GM19025 (cell line): ENCODE measurements around the gene HORMAD2.
"Not testable (repeated sequence)": the region's sequence is repeated elsewhere in the genome, so short reads cannot be mapped to it uniquely, and the experiment has no call there.

Source experiments
- ATAC-seq: cut with Tn5 transposase; IDR thresholded peaks from one replicate; pipeline ENCODE4 v1.9.1; 2021; ENCODE audit warnings: mild to moderate bottlenecking, low read depth, moderate library complexity; ENCODE audit not compliant: unreplicated experiment

HORMAD2 gene

GRCh38 chr22:30205281-30206115 is 125.2 kb downstream of the HORMAD2 start:
- no peak for ATAC-seq

- ATAC-seq = no peak
These were observed 126.7 kb downstream of the HORMAD2 start for GRCh38 chr22:30206944-30207343.

- no peak for ATAC-seq
These were observed 128.7 kb downstream of the HORMAD2 start for GRCh38 chr22:30208631-30209603.

- no peak for ATAC-seq
These were observed 129.4 kb downstream of the HORMAD2 start for GRCh38 chr22:30209642-30210041.

DNA sequence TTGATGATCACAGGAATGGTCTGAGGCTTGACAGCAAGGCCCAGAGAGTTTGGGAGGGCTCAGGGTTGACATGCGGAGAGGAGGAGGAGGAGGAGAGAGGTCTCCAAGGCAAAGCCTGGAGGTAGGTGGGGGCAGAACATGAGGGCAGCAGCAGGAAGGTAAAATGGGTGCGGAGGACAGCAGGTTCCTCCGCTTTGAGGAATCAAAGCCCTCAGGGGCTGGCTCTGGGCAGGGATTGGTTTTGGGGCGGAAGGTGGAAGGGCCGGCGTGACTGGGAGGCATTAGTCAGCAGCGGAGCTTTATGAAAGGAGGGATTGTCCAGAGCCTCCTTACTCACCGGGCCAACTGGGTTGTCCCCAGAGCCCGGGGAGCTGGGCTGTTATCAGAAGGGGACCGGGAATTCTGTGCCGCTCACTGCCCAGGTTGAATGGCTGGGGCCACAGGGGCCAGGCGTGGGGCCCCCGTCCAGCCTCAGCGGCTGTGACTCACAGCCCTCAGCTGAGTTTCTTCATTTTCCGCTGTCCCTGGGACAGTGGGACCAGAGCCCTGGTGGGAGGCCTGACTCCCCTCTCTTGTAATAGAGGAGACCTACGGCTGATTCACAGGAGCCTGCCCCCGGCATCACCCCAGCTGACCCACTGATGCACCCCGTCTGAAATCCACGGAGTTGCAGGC is 130.1 kb downstream of the HORMAD2 start:
- no peak for ATAC-seq

GRCh38 chr22:30211124-30211820 is 131.0 kb downstream of the HORMAD2 start:
- no peak for ATAC-seq

GRCh38 chr22:30212363-30212995 is 132.2 kb downstream of the HORMAD2 start:
- no peak for ATAC-seq

- no peak for ATAC-seq
These were observed 132.8 kb downstream of the HORMAD2 start for GRCh38 chr22:30212996-30213441.

DNA sequence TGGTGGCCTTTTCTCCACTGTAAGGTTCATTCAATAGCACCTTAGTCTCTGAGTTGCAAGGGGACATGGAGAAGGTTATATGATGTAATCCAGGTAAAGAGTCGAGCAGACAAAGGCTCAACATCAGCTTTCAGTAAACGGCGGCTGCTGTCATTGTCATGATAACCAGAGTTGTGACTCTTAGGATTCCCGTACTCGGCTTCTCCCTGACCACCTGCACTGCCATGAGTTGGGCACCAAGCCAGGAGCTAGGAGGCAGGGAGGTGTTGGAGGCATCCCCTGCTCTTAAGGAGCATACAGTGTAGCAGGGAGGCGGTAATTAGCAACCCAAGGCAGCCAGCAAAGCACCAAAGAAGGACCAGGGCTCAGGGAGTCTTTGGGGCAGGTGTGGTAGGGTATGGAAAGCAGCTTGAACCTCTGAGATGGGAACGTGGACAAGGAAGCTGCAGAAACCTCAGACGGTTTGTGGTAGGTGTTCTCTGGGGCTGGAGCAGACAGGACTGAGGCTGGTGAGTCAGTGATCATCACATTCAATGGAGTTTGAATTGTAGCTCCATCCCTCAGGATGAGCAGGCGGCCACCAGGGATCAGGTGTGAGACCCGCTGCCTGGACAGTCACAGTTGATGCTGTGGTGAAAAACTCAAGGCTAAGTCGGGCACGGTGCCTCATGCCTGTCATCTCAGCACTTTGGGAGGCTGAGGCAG is 134.6 kb downstream of the HORMAD2 start:
- ATAC-seq = no peak

GRCh38 chr22:30216272-30216671 is 136.0 kb downstream of the HORMAD2 start:
- ATAC-seq = not testable (repeated sequence)

DNA sequence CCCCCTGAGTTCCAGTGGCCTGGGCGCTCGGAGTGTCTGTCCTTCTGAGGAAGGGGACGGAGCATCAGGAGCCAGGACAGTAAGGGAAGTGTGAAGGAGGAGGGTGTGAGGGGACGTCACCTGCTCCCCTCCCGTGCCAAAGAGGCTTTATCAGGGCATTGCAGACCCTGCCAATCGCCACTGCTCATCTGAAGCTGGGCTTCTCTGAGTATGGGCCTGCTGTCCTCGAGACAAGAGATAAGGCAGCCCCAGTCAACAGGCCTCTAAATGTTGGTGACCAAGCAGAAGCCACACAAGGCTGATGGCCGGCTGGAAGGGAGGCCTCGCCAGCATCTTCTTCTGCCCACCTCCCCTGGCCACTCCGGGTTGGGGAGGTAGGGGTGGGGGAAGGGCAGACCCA is 136.4 kb downstream of the HORMAD2 start:
- no peak for ATAC-seq

GRCh38 chr22:30217698-30218560 is 137.7 kb downstream of the HORMAD2 start:
- ATAC-seq = no peak

DNA sequence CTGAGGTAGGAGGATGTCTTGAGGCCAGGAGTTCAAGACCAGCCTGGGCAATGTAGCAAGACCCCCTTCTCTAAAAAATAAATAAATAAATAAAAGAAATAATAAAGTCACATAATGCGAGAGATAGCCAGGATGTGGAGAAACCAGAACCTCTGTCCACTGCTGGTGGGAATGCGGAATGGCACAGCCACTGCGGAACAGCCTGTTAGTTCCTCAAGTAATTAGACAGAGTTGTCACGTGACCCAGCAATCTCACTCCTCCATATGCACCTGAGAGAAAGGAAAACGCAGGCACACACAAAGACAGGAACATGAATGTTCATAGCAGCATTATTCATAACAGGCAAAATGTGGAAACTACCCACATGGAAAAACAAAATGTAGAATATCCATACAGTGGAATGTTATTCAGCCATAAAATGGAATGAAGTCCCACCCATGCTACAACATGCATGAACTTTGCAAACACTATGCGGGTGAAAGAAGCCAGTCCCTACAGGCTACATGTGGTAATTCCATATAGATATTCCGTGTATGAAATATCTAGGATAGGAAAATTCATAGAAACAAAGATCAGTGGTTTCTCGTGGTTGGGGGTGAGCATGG is 138.9 kb downstream of the HORMAD2 start:
- ATAC-seq = no peak

DNA sequence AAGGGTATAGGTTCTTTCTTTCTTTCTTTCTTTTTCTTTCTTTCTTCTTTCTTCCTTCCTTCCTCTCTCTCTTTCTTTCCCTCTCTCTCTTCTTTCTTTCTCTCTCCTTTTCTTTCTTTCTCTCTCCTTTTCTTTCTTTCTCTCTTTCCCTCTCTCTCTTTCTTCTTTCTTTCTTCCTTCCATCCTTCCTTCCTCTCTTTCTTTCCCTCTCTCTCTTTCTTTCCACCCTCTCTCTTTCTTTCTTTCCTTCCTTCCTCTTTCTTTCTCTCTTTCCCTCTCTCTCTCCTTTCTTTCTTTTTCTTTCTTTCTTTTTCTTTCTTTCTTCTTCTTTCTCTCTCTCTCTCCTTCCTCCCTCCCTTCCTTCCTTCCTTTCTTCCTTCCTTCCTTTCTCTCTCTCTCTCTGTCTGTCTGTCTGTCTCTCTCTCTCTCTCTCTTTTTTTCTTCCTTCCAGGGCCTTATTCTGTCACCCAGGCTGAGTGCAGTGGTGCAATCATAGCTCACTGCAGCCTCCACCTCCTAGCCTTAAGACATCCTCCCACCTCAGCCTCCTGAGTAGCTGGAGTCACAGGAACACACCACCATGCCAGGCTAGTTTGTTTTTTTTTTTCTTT is 139.5 kb downstream of the HORMAD2 start:
- no peak for ATAC-seq

DNA sequence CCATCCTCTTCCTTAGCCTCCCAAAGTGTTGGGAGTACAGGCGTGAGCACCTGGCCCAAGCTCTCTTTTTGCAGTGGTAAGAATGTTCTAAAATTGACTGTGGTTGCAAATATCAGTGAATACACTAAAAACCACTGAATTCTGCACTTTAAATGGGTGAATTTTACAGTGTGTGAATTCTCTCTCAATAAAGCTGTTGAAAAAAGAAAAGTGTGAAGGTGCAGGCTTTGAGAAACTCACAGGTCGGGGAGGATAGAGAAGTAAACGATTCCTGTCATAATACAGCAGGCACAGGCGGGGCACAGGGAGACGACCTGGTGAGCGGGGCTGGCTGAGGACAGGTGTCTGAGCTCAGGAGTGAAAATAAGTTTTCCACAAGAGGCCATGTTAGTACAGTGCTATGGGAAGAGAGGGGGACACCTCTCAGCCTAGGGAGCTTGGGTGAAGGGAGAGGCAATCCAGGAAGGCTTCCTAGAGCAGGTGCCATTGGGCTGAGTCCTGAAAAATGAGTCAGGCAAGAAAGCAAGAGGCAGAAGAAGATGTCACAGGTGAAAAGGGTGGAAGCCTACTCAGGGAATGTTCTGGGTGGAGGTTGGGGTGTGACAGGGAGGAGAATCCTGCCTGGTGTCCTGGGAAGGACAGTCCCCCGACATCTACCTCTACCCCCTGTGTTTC is 140.2 kb downstream of the HORMAD2 start:
- no peak for ATAC-seq

GRCh38 chr22:30221121-30221992 is 141.1 kb downstream of the HORMAD2 start:
- ATAC-seq = no peak
